Activated T-cell treated with anti-CD3 and anti-CD28 coated beads for 4 hours (primary cell): ENCODE measurements around the gene ACADS.

ENCODE experiments used
- DNase-seq: peaks from one replicate; pipeline ENCODE4 v3.0.0-alpha.2; 2020

Gene ACADS

GRCh38 chr12:120733574-120733973, 7.9 kb downstream of the ACADS start:
- no peak for DNase-seq

DNA sequence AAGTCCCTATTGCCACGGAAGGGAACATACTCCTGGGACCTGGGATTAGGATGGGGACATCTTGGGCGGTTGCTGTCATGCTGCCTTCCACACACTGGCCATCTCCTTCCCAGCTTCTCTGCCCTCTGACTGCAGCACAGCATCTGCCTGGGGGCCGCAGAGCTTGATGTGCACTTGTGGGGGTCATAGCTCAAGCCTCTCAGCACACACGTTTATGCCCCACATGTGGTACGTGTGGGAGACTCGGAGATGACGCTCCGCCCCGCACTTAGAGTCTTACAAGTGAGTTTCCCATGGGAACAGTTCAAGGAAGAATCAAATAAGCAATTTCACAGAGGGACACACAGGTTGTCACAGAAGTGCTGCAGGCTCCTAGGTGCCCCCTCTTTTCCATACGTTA, 8.6 kb downstream of the ACADS start:
- DNase-seq: no peak

DNA sequence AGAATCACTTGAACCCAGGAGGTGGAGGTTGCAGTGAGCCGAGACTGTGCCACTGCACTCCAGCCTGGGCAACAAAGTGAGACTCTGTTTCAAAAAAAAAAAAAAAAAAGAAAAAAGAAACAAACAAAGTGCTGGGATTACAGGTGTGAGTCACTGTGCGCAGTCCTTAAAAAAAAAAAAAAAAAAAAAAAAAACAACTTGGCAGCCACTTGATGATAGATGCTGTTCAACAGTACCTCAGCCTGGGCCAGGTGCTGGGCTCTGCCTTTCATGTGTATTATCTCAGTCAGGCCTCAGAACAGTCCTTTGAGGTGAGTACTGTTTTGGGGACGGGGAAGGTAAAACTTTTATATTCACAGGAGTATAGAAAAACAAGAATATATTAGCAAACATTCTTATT, 9.6 kb downstream of the ACADS start:
- no peak for DNase-seq

DNA sequence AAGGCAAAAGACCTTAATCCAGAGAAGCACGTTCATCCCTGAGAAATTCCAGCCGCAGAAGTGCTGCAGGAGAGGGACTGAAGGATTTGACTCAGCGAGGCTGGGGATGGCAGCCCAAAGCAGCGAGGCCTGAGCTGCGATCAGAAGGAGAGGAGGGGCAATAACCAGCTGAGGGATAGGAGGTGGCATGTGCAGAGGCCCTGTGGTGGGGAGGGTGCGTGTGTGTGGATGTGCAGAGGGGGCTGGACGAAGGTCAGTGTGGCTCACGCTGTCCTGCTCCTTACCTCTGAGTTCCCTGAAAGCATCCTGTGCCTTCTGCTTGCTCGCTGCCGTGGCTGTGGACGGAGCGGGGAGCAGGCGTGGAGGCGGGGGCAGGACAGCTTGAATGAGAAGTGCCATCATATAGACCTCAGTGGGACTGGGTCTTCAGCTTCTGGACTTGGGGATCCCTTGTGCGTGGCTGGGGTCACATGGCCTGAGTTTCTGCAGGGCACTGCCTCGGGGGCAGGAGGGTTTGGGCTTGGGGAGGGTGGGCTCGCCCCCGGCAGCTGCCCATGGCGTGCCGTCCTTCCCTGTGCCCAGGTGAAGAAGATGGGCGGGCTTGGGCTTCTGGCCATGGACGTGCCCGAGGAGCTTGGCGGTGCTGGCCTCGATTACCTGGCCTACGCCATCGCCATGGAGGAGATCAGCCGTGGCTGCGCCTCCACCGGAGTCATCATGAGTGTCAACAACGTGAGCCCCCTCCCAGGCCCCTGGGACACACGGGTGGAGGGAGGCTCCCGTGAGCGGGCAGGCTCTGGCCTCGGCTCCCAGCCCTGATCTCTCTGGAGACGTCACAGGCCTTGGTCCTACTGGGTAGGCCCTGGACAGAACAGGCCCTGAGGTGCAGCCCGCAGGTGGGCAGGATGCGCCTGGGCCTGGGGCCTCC, 11.0 kb downstream of the ACADS start:
- no peak for DNase-seq

DNA sequence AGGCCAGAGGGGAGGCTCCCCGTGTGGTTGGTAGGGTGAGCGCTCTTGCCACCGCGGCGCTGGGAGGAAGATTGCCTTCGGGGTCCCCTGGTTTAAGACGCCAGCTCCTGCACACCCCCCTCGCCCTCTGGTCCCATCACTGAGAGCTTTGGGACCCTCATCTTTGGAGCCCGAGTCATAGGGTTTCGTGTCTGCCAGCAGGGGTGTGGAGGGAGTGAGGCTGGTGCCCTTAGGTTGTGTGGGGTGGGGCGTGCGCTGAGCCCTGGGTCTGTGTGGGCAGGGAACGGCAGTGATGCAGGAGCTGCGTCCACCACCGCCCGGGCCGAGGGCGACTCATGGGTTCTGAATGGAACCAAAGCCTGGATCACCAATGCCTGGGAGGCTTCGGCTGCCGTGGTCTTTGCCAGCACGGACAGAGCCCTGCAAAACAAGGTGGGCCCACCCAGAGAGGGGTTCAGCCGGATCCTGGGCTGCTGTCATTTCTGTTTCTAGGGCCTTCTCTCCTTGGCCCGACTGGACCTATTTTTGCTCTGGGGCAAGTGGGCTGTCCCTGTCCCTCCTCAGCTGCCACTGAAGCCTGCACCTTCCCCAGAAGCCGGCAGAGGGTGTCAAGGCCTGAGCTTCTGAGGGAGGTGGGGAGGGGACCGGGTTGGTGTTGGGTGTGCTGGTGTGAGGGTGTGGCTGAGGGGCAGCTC, 12.1 kb downstream of the ACADS start:
- DNase-seq: no peak

DNA sequence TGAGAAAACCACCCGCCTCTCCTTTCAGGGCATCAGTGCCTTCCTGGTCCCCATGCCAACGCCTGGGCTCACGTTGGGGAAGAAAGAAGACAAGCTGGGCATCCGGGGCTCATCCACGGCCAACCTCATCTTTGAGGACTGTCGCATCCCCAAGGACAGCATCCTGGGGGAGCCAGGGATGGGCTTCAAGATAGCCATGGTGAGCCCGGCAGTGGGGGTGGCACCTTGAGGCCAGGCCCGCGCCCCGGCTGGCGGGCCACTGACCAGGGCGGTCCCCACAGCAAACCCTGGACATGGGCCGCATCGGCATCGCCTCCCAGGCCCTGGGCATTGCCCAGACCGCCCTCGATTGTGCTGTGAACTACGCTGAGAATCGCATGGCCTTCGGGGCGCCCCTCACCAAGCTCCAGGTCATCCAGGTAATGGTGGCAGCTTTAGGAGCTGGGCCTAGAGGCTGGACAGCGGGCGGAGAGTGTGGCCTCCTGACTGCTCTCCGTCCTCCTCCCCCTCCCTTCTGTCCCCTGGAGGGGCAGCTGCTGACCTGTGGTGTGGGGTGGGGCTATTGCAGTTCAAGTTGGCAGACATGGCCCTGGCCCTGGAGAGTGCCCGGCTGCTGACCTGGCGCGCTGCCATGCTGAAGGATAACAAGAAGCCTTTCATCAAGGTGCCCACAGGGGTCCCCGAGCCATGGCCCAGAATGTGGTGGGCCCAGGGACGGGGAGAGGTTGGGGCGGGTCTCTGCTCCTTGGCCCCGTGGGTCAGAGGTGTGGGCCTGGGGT, 12.8 kb downstream of the ACADS start:
- no peak for DNase-seq

DNA sequence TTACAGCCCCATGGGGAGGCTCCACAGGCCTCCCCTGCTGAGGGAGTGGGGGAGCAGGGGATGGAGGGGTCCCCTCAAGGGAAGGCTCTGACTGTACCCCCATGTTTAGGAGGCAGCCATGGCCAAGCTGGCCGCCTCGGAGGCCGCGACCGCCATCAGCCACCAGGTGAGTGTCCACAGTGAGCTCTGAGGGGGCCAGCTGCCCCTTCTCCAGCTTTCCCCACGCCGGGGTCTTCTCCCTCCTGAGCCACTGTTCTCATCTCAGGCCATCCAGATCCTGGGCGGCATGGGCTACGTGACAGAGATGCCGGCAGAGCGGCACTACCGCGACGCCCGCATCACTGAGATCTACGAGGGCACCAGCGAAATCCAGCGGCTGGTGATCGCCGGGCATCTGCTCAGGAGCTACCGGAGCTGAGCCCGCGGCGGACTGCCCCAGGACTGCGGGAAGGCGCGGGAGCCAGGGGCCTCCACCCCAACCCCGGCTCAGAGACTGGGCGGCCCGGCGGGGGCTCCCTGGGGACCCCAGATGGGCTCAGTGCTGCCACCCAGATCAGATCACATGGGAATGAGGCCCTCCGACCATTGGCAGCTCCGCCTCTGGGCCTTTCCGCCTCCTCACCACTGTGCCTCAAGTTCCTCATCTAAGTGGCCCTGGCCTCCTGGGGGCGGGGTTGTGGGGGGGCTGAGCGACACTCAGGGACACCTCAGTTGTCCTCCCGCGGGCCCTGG, 13.6 kb downstream of the ACADS start:
- no peak for DNase-seq

GRCh38 chr12:120739821-120740613, 14.4 kb downstream of the ACADS start:
- no peak for DNase-seq

- no peak for DNase-seq
These were observed 15.2 kb downstream of the ACADS start for GRCh38 chr12:120740871-120741270.

DNA sequence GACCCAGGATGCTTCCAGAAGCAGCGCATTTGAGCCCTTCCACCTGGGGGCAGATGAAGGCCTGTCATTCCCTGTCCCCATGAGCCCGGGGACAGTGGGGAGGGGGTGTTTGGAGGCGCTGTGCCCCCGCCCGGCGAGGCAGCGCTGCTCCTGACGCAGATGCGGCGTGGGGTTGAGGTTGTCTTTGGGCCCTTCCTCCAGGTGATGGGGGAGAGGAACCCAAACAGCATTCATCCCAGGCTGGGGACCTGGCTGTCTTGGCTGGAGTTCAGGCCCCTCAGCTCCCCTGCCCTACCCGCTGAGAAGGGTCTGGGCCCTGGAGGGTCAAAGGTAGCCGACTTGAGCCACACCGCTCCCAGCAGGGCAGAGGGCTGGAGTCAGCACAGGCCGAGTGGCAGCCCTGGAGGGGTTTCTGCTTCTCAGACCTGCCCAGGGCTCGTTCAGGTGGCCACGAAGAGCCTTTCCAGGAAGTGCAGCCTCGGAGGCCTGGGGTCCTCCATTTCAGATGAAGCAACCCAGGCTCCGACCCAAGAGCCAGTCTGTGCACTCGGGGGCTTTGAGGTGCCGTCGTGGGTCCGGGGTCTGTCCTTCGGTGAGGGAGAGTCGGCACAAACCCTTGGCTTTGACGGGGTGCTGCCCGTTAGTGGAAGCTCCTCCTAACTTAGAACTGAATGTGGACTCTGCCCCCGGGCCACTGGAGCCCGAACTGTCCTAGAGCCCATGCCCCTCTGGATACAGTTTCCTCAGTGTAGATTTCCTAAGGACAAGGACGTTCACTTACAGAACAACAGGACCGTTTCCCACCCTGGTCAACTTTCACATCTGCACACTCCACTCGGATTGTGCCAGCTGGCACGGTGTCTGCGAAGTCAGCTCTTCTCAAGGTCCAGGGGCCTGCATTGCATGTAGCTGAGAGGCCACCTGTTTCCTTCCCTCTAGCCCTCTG, 16.1 kb downstream of the ACADS start:
- DNase-seq: no peak

- no peak for DNase-seq
These were observed 19.4 kb downstream of the ACADS start for GRCh38 chr12:120744922-120745493.

DNA sequence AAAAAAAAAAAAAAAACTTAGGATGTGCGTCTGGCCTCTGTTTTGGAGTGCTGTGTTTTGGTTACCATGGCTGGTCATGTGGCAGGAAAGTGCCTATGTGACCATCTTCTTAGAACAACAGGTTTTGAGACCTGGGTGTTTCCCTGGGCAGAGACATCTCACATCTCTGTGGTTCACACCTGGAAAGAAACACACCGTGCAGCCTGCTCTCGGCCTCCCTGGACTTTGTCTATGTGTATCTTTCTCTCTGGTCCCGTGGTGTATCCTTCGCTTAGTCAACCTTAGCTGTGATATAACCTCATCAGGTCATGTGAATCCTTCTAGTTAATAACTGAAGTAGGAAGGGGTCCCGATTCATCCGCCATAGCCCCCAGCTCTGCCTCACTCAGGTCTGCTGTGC, 22.6 kb downstream of the ACADS start:
- no peak for DNase-seq

GRCh38 chr12:120749256-120749655, 23.6 kb downstream of the ACADS start:
- DNase-seq: no peak

- DNase-seq: no peak
These were observed 25.2 kb downstream of the ACADS start for GRCh38 chr12:120750806-120751205.

DNA sequence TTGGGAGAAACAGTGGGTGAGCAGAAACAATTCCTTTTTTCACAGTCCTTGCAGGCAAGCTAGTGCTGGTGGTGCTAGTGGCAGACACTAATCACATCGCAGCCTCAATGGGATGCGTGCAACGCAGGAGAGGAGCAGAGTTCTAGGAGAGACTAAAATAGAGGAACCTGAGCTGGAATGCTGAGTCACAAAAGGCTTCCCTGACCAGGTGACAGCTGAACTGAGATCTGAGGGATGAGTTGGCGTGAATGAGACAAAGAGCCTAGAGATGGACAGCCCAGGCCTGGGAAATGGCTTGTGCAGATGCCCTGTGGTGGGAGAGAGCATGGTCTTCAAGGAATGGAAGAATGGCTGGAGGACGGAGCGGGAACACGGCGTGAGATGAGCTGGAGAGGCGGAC, 25.8 kb downstream of the ACADS start:
- DNase-seq: no peak

- no peak for DNase-seq
These were observed 29.2 kb downstream of the ACADS start for GRCh38 chr12:120754792-120755191.

GRCh38 chr12:120755269-120755668, 29.6 kb downstream of the ACADS start:
- DNase-seq: no peak

- DNase-seq: no peak
These were observed 31.7 kb downstream of the ACADS start for GRCh38 chr12:120757226-120757742.

GRCh38 chr12:120757949-120758348, 32.3 kb downstream of the ACADS start:
- DNase-seq: no peak
